IPS-15b (cell line): ENCODE data around the gene SGTA.

Source experiments
- H3K27me3 ChIP-seq: one replicate; pipeline ENCODE4 v1.6.1; 2013; ENCODE audit warnings: low read length; ENCODE audit not compliant: control insufficient read depth, insufficient read depth
- H3K36me3 ChIP-seq: one replicate; pipeline ENCODE4 v1.6.1; 2013; ENCODE audit warnings: low read length; ENCODE audit not compliant: control insufficient read depth, insufficient read depth
- H3K4me1 ChIP-seq: one replicate; pipeline ENCODE4 v1.6.1; 2013; ENCODE audit warnings: mild to moderate bottlenecking, low read length; ENCODE audit not compliant: control insufficient read depth, insufficient read depth
- H3K4me3 ChIP-seq: one replicate; pipeline ENCODE4 v1.5.1; 2013; ENCODE audit warnings: low read depth, low read length
- H3K9ac ChIP-seq: one replicate; pipeline ENCODE4 v1.6.1; 2013; ENCODE audit warnings: low read depth, mild to moderate bottlenecking, low read length
- H3K9me3 ChIP-seq: one replicate; pipeline ENCODE4 v1.6.1; 2013; ENCODE audit warnings: mild to moderate bottlenecking, low read length; ENCODE audit not compliant: control insufficient read depth, insufficient read depth

The SGTA gene

GRCh38 chr19:2723747-2724146 is 59.3 kb downstream of the SGTA start:
- no peaks in the 10 kb centered on the region for H3K27me3 ChIP-seq
- H3K9me3 ChIP-seq = no peaks in the 10 kb centered on the region
- H3K4me3 ChIP-seq = no peak overlapping the region
- H3K36me3 ChIP-seq = no peaks in the 10 kb centered on the region
- peaks cover 2% of the 10 kb centered on the region for H3K4me1 ChIP-seq
- no peak overlapping the region for H3K9ac ChIP-seq

GRCh38 chr19:2723345-2723715 is 59.7 kb downstream of the SGTA start:
- Histone ChIP-seq H3K9ac (no peak overlapping the region), H3K36me3 (no peaks in the 10 kb centered on the region)

GRCh38 chr19:2722541-2723344 is 60.3 kb downstream of the SGTA start:
- H3K4me1 ChIP-seq = peaks cover 2% of the 10 kb centered on the region
- H3K27me3 ChIP-seq = no peaks in the 10 kb centered on the region
- H3K9me3 ChIP-seq = no peaks in the 10 kb centered on the region
- H3K9ac ChIP-seq = no peak overlapping the region
- no peaks in the 10 kb centered on the region for H3K36me3 ChIP-seq
- H3K4me3 ChIP-seq = no peak overlapping the region

More at GRCh38 chr19:2723345-2723715, 59.7 kb downstream of the SGTA start:
- no peaks in the 10 kb centered on the region for H3K9me3 ChIP-seq
- H3K4me3 ChIP-seq = no peak overlapping the region
- H3K4me1 ChIP-seq = peaks cover 2% of the 10 kb centered on the region
- no peaks in the 10 kb centered on the region for H3K27me3 ChIP-seq

- Histone ChIP-seq H3K4me1 (peaks cover 2% of the 10 kb centered on the region), H3K36me3 (no peaks in the 10 kb centered on the region), H3K9ac (no peak overlapping the region), H3K27me3 (no peaks in the 10 kb centered on the region), H3K9me3 (no peaks in the 10 kb centered on the region), H3K4me3 (peak overlapping the region; percentile 37)
Observed at GRCh38 chr19:2721570-2722540, 61.2 kb downstream of the SGTA start.

GRCh38 chr19:2720777-2721569 is 62.1 kb downstream of the SGTA start, which contains the start of gene DIRAS1:
Gene DIRAS1, minus strand, starts transcription at chr19:2721372. Its CDS starts 3,566 bp downstream, at chr19:2717806.
- Histone ChIP-seq H3K9ac (no peak within 1 kb of the TSS), H3K4me3 (peak within 1 kb of the TSS; percentile 56), H3K9me3 (no peaks in the 10 kb centered on the region), H3K4me1 (peaks cover 2% of the 10 kb centered on the region), H3K27me3 (no peaks in the 10 kb centered on the region), H3K36me3 (peaks cover 4% of the 10 kb centered on the region)

- H3K4me3 ChIP-seq = peak overlapping the region; percentile 56
Observed at GRCh38 chr19:2719920-2720776, 62.9 kb downstream of the SGTA start.

GRCh38 chr19:2719232-2719735 is 63.8 kb downstream of the SGTA start:
- H3K9me3 ChIP-seq = peaks cover 5% of the 10 kb centered on the region
- H3K4me1 ChIP-seq = peaks cover 2% of the 10 kb centered on the region
- no peaks in the 10 kb centered on the region for H3K27me3 ChIP-seq
- H3K9ac ChIP-seq = no peak overlapping the region
- H3K4me3 ChIP-seq = peak overlapping the region; percentile 56
- H3K36me3 ChIP-seq = peaks cover 4% of the 10 kb centered on the region

More at GRCh38 chr19:2719920-2720776, 62.9 kb downstream of the SGTA start:
- Histone ChIP-seq H3K9me3 (peaks cover 3% of the 10 kb centered on the region), H3K4me1 (peaks cover 2% of the 10 kb centered on the region), H3K27me3 (no peaks in the 10 kb centered on the region), H3K36me3 (peaks cover 4% of the 10 kb centered on the region), H3K9ac (peak overlapping the region; percentile 37)

GRCh38 chr19:2717638-2718541 is 65.2 kb downstream of the SGTA start:
- H3K9ac ChIP-seq = no peak overlapping the region
- no peak overlapping the region for H3K4me3 ChIP-seq
- H3K9me3 ChIP-seq = peaks cover 5% of the 10 kb centered on the region
- no peaks in the 10 kb centered on the region for H3K27me3 ChIP-seq
- H3K36me3 ChIP-seq = peaks cover 4% of the 10 kb centered on the region
- peaks cover 2% of the 10 kb centered on the region for H3K4me1 ChIP-seq

GRCh38 chr19:2716722-2717637 is 66.1 kb downstream of the SGTA start:
- Histone ChIP-seq H3K9me3 (peaks cover 5% of the 10 kb centered on the region), H3K36me3 (peaks cover 4% of the 10 kb centered on the region), H3K4me3 (no peak overlapping the region), H3K4me1 (no peaks in the 10 kb centered on the region), H3K9ac (no peak overlapping the region), H3K27me3 (no peaks in the 10 kb centered on the region)
